ENCODE results near the gene GAGE12J.
"Not testable (repeated sequence)": the region's sequence is repeated elsewhere in the genome, so short reads cannot be mapped to it uniquely, and the experiment has no call there.

The GAGE12J gene

DNA sequence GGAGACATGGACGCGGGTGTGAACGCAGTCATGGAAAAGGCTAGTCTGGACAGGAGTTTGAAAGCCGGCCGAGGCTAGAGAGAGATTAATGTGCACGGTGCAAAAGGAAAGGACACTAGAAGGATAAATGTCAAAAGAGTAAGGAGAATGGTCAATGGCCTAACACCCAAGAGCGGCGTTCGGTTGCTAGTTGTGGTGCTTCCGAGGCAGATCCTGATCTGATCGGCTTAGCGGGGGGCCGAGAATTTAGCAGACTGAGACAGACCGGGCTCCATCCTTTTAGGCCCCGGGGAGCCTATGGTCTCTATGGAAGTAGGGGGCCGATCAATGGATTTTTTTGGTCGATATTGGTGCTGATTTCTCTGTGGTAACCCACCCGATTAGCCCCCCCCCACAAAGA lies 11.5 kb upstream of the GAGE12J start:
- no peak for FAIRE-seq

DNA sequence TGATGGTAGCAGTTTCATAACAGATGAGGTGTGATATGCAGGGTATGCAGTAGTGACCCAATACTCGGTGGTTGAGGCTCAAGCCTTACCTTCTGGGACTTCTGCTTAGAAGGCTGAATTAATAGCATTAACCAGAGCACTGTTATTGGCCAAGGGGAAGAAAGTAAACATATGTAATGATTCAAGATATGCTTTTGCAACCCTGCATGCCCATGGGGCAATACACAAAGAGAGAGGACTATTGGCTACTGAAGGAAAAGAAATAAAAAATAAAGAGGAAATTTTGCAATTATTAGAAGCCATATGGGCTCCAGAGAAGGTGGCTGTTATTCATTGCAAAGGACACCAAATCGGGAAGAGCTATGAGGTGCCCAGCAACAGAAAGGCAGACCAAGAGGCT lies 9.7 kb upstream of the GAGE12J start:
- FAIRE-seq, result no peak

DNA sequence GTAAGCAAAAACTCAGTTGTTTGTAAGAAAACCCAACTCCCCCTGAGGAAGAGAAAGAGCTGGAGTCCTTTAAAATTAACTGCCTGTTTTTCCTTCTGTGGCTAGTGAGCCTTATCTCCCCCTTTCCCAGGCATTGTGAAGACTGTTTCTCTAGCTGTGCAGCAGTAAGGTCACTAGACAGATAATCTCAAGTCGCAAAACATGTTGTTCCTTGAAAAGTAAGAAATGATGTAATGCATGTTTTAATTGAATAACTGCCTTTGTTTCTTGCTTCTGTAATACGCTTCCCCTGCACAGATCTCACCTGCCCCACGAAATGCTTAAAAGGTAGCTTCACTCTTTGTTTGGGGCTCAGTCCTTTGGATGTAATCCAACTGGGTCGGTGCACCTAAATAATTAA lies 5.8 kb upstream of the GAGE12J start:
- FAIRE-seq, result no peak

DNA sequence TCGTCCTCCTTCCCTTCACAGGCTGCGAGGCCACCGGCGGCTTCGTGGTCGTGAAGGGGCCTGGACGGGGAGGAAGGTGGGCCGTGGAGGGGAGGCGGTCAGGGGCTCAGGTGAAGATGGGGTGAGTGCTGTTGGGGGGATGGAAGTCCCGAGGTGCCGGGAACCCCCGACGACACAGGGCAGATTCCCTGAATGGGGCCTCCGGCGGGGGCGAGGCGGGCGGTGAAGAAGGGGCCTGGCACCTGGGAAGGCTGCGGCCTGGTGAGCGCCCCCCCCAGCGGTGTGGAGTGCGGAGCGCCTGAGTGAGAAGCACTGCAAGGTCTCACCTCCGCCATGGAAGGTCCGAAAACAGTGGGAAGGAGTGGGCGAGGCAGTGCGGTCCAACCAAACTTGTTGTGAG lies 429 bp downstream of the GAGE12J start:
- not testable (repeated sequence) for FAIRE-seq

DNA sequence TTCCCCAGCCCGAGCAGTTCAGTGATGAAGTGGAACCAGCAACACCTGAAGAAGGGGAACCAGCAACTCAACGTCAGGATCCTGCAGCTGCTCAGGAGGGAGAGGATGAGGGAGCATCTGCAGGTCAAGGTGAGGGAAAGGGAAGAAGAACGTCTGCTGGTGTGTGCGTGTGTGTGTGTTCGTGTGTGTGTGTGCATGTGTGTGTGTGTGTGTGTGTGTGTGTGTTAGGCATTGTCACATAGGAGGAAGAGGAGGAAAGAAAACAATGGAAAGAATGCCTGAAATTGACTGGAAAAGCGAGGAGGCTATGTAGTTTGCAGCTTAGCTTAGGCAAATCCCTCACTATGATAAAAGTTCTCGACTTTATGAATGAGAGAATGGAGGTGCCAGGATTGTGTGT lies 1.9 kb downstream of the GAGE12J start:
- not testable (repeated sequence) for FAIRE-seq

DNA sequence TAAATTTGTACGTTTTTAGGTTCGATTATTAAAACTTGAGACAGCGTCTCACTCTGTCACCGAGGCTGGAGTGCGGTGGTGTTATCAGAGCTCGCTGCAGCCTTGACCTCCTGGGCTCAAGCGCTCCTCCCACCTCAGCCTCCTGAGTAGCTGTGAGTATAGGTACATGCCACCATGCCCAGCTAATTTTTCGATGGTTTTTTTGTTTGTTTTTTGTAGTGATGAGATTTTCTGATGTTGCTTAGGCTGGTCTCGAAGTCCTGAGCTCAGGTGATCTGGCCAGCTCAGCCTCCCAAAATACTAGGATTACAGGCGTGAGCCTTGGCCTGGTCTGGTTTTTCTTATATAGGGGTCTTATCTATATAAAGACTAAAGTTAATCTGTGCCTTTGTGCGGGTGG lies 8.6 kb downstream of the GAGE12J start:
- FAIRE-seq, result not testable (repeated sequence)

DNA sequence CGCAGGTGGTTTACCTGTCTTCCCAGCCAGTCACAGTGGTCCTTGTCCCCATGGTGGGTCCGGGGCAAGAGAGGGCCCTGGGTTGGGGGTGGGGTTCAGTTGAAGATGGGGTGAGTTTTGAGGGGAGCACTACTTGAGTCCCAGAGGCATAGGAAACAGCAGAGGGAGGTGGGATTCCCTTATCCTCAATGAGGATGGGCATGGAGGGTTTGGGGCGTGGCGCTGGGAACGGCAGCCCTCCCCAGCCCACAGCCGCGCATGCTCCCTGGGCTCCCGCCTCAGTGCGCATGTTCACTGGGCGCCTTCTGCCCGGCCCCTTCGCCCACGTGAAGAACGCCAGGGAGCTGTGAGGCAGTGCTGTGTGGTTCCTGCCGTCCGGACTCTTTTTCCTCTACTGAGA lies 9.4 kb downstream of the GAGE12J start, which contains the start of gene GAGE13:
Gene GAGE13 (plus strand): TSS at position 301 of the 400 bp plus-strand sequence. CDS start 1,156 bp downstream, outside the sequence.
- FAIRE-seq, result not testable (repeated sequence)

DNA sequence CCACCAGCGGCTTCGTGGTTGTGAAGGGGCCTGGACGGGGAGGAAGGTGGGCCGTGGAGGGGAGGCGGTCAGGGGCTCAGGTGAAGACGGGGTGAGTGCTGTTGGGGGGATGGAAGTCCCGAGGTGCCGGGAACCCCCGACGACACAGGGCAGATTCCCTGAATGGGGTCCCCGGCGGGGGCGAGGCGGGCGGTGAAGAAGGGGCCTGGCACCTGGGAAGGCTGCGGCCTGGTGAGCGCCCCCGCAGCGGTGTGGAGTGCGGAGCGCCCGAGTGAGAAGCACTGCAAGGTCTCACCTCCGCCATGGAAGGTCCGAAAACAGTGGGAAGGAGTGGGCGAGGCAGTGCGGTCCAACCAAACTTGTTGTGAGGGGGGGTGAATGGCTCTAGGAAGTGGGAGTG lies 10.0 kb downstream of the GAGE12J start:
- FAIRE-seq, result not testable (repeated sequence)

DNA sequence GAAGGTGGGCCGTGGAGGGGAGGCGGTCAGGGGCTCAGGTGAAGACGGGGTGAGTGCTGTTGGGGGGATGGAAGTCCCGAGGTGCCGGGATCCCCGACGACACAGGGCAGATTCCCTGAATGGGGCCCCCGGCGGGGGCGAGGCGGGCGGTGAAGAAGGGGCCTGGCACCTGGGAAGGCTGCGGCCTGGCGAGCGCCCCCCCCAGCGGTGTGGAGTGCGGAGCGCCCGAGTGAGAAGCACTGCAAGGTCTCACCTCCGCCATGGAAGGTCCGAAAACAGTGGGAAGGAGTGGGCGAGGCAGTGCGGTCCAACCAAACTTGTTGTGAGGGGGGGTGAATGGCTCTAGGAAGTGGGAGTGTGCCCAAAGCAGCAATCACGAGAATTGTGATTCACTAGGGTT lies 19.6 kb downstream of the GAGE12J start:
- FAIRE-seq, result not testable (repeated sequence)

DNA sequence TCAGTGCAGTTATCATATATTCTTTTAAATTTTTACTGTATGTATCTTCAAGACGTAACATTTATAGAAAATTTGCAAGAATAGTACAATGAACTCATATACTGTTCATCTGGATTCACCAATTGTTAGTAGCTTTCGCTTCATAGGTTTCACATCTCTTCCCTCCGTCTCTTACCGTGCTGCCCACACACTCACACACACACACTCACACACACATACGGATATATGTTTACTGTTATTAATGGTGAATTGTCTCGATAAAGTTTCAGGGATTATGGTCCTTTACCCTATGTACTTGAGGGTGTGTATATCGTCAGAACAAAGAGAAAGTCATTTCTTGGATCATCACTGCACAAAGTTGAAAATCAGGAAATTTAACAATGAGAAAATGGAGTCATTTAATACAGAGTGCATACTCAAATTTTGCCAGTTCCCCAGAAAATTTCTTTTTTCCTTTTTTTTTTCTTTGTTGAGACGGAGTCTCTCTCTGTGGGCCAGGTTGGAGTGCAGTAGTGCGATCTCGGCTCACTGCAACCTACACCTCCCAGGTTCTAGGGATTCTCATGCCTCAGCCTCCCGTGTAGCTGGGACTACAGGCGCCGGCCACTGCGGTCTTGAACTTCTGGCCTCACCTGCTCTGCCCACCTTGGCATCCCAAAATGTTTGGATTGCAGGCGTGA lies 22.8 kb downstream of the GAGE12J start:
- not testable (repeated sequence) for FAIRE-seq

DNA sequence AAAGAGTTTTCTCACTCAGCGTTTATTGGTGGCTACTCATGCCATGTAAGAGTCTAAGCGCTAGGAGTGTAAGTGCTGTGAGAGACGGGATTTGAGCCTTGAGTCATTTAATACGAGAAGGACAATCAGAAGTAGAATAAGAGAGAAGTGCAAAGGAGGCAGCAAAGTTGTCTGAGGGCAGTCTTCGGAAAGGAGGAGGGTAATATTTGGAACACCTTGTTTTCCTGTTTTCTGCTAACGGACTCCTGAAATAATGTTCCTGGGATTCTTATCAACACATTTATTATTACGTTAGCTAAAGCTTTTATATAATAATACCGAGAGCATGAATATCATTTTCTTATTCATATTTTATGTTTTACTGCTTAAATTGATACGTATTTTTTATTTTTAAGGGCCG lies 23.6 kb downstream of the GAGE12J start:
- FAIRE-seq, result not testable (repeated sequence)

DNA sequence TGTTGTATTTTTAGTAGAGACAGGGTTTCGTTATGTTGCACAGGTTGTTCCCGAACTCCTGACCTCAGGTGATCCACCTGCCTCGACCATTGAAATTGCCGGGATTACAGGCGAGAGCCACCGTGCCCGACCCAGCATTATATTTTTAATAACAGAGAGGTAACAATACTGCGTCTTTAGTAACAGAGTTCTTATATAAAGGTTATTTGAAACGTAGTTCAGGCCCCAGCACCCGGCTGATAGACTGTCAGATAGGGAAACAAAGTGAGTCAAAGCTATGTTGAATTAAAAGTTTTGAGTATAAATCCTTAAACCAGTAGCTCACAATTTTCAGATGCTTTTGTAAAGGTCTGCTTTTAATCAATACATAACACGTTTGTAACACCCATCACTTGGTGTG lies 24.3 kb downstream of the GAGE12J start:
- FAIRE-seq, result not testable (repeated sequence)

Data from endometrium (tissue), 2 donors.